H9 (cell line): Measurements from ENCODE around the gene ARAP2. TPM values are rescaled to one million over a fixed set of nuclear protein-coding genes. Genes with fewer than 3 reads are reported as not detected.

ENCODE experiments used
- DNase-seq: peaks from one replicate; pipeline ENCODE4 v3.0.0-alpha.2; 2017
- H2AFZ ChIP-seq: one replicate; pipeline ENCODE4 v1.6.1; 2013; ENCODE audit warnings: mild to moderate bottlenecking, low read length, control low read depth, moderate library complexity
- H2AK5ac ChIP-seq: 2 replicates; pipeline ENCODE4 v1.6.1; 2013; ENCODE audit warnings: low read length, control low read depth, mixed read lengths; ENCODE audit not compliant: insufficient read length
- H2BK120ac ChIP-seq: one replicate; pipeline ENCODE4 v1.6.1; 2013; ENCODE audit warnings: low read depth, mild to moderate bottlenecking, low read length, control low read depth, inconsistent platforms; ENCODE audit not compliant: poor library complexity, severe bottlenecking
- H2BK12ac ChIP-seq: 2 replicates; pipeline ENCODE4 v1.6.1; 2013; ENCODE audit warnings: low read length, control low read depth, mixed read lengths, low read depth; ENCODE audit not compliant: insufficient read length
- H2BK15ac ChIP-seq: 2 replicates; pipeline ENCODE4 v1.6.1; 2013; ENCODE audit warnings: low read depth, low read length, control low read depth
- H2BK20ac ChIP-seq: one replicate; pipeline ENCODE4 v1.6.1; 2013; ENCODE audit warnings: low read depth, mild to moderate bottlenecking, low read length, control low read depth, inconsistent platforms; ENCODE audit not compliant: poor library complexity, severe bottlenecking
- H2BK5ac ChIP-seq: 2 replicates; pipeline ENCODE4 v1.6.1; 2013; ENCODE audit warnings: low read length, control low read depth, mixed read lengths; ENCODE audit not compliant: insufficient read length
- H3K14ac ChIP-seq: 2 replicates; pipeline ENCODE4 v1.6.1; 2013; ENCODE audit warnings: low read length, control low read depth; ENCODE audit not compliant: insufficient read depth
- H3K18ac ChIP-seq: 2 replicates; pipeline ENCODE4 v1.6.1; 2013; ENCODE audit warnings: low read depth, mild to moderate bottlenecking, mixed read lengths, low read length, control low read depth; ENCODE audit not compliant: insufficient read length
- H3K23ac ChIP-seq: 2 replicates; pipeline ENCODE4 v1.6.1; 2013; ENCODE audit warnings: low read length, control low read depth, mixed read lengths, low read depth; ENCODE audit not compliant: insufficient read length
- H3K23me2 ChIP-seq: 2 replicates; pipeline ENCODE4 v1.6.1; 2013; ENCODE audit warnings: low read depth, mild to moderate bottlenecking, mixed read lengths, low read length, control low read depth; ENCODE audit not compliant: insufficient read length, poor library complexity, severe bottlenecking
- H3K27ac ChIP-seq: 2 replicates; pipeline ENCODE4 v1.5.1; 2013; ENCODE audit warnings: low read length, control low read depth, mixed read lengths, low read depth; ENCODE audit not compliant: insufficient read length
- H3K27me3 ChIP-seq: 2 replicates; pipeline ENCODE4 v1.6.1; 2013; ENCODE audit warnings: low read length, control low read depth, inconsistent platforms; ENCODE audit not compliant: insufficient read depth
- H3K4ac ChIP-seq: 2 replicates; pipeline ENCODE4 v1.6.1; 2013; ENCODE audit warnings: low read depth, mild to moderate bottlenecking, control low read depth, inconsistent platforms, low read length, moderate library complexity
- H3K4me1 ChIP-seq: 2 replicates; pipeline ENCODE4 v1.6.1; 2013; ENCODE audit warnings: low read length, control low read depth, inconsistent platforms; ENCODE audit not compliant: insufficient read depth
- H3K4me2 ChIP-seq: 2 replicates; pipeline ENCODE4 v1.6.1; 2013; ENCODE audit warnings: low read length, control low read depth, mixed read lengths; ENCODE audit not compliant: insufficient read length, insufficient read depth
- H3K56ac ChIP-seq: 2 replicates; pipeline ENCODE4 v1.6.1; 2013; ENCODE audit warnings: low read depth, mild to moderate bottlenecking, mixed read lengths, low read length, control low read depth; ENCODE audit not compliant: insufficient read length
- H3K79me1 ChIP-seq: 2 replicates; pipeline ENCODE4 v1.6.1; 2013; ENCODE audit warnings: low read depth, mild to moderate bottlenecking, moderate library complexity, low read length, control low read depth, inconsistent platforms; ENCODE audit not compliant: insufficient read depth, poor library complexity, severe bottlenecking
- H3K79me2 ChIP-seq: 2 replicates; pipeline ENCODE4 v1.6.1; 2013; ENCODE audit warnings: low read length, control low read depth, inconsistent platforms; ENCODE audit not compliant: insufficient read depth
- H3K9ac ChIP-seq: 2 replicates; pipeline ENCODE4 v1.6.1; 2013; ENCODE audit warnings: low read length, control low read depth, mixed read lengths; ENCODE audit not compliant: insufficient read length; ENCODE audit errors: extremely low read depth
- H3K9me3 ChIP-seq: one replicate; pipeline ENCODE4 v1.6.1; 2013; ENCODE audit warnings: low read depth, low read length, inconsistent platforms; ENCODE audit not compliant: control insufficient read depth
- H3T11ph ChIP-seq: one replicate; pipeline ENCODE4 v1.6.1; 2013; ENCODE audit warnings: mild to moderate bottlenecking, low read length, control low read depth, inconsistent platforms
- H4K20me1 ChIP-seq: one replicate; pipeline ENCODE4 v1.6.1; 2013; ENCODE audit not compliant: control insufficient read depth, insufficient read length, insufficient read depth
- H4K5ac ChIP-seq: 2 replicates; pipeline ENCODE4 v1.6.1; 2013; ENCODE audit warnings: low read depth, mild to moderate bottlenecking, mixed read lengths, low read length, control low read depth; ENCODE audit not compliant: insufficient read length
- H4K8ac ChIP-seq: replicated peaks from 2 replicates; pipeline ENCODE4 v1.6.1; 2013; ENCODE audit warnings: low read length, control low read depth, mixed read lengths, low read depth; ENCODE audit not compliant: insufficient read length
- H4K91ac ChIP-seq: 2 replicates; pipeline ENCODE4 v1.6.1; 2013; ENCODE audit warnings: low read depth, mild to moderate bottlenecking, moderate library complexity, mixed read lengths, low read length, control low read depth; ENCODE audit not compliant: insufficient read length
- H3K27ac Mint-ChIP-seq, 3 experiments: 2 replicates in 2 of 3; 3 replicates in 1 of 3; pipeline ENCODE4 v1.8.0; 2020 to 2021; ENCODE audit warnings: mixed read lengths in 3 of 3, mild to moderate bottlenecking in 1 of 3, moderate library complexity in 1 of 3
- H3K27me3 Mint-ChIP-seq: 2 replicates; pipeline ENCODE4 v1.8.0; 2021; ENCODE audit warnings: low read depth, mild to moderate bottlenecking, moderate library complexity, mixed read lengths
- H3K36me3 Mint-ChIP-seq, 3 experiments: 2 replicates in 2 of 3; 3 replicates in 1 of 3; pipeline ENCODE4 v1.8.0; 2020 to 2021; ENCODE audit warnings: low read depth in 3 of 3, mixed read lengths in 3 of 3; ENCODE audit not compliant: insufficient read depth in 1 of 3
- H3K4me1 Mint-ChIP-seq, 2 experiments: 2 replicates each; pipeline ENCODE4 v1.8.0; 2020; ENCODE audit warnings: mixed read lengths in 2 of 2
- H3K4me3 Mint-ChIP-seq, 2 experiments: 2 replicates in 1 of 2; 3 replicates in 1 of 2; pipeline ENCODE4 v1.8.0; 2020 to 2021; ENCODE audit warnings: mild to moderate bottlenecking in 2 of 2, mixed read lengths in 2 of 2, moderate library complexity in 1 of 2
- H3K9me3 Mint-ChIP-seq, 2 experiments: 2 replicates in 1 of 2; 3 replicates in 1 of 2; pipeline ENCODE4 v1.8.0; 2020; ENCODE audit warnings: mild to moderate bottlenecking in 2 of 2, mixed read lengths in 2 of 2, moderate library complexity in 1 of 2
- CTCF ChIP-seq: fragments of 200-600 bp; sonication (generic); conservative IDR thresholded peaks from 3 replicates; pipeline ENCODE4 v1.8.0; 2021; ENCODE audit warnings: antibody characterized with exemption, mild to moderate bottlenecking
- total RNA-seq: library from RNA; stranded (reverse); gene quantifications from 2 replicates; pipeline ENCODE4 v1.2.1, GENCODE V29; 2021

ARAP2 gene
- total RNA-seq, 1 experiment from 2014 or later, result 6.3 TPM

- Mint-ChIP-seq H3K4me3 (no peak overlapping the region), H3K36me3 (no peaks in the 10 kb centered on the region), H3K27ac (no peak overlapping the region), H3K9me3 (no peaks in the 10 kb centered on the region), H3K4me1 (no peaks in the 10 kb centered on the region), H3K27me3 (no peaks in the 10 kb centered on the region)
- H4K91ac ChIP-seq, result no peak overlapping the region
- no peak overlapping the region for H3K14ac ChIP-seq
- no peaks in the 10 kb centered on the region for H4K20me1 ChIP-seq
- H2BK15ac ChIP-seq, result no peak overlapping the region
- no peak overlapping the region for H3K4ac ChIP-seq
- H2BK12ac ChIP-seq, result no peak overlapping the region
- no peak for DNase-seq
- no peak overlapping the region for H2AK5ac ChIP-seq
- no peak overlapping the region for H2BK5ac ChIP-seq
- TF ChIP-seq CTCF, result no peak
- no peaks in the 10 kb centered on the region for H3K79me1 ChIP-seq
- no peaks in the 10 kb centered on the region for H3K4me1 ChIP-seq
- H3K23ac ChIP-seq, result no peak overlapping the region
- no peak overlapping the region for H3K18ac ChIP-seq
- H4K8ac ChIP-seq, result no peak overlapping the region
- H3T11ph ChIP-seq, result no peak overlapping the region
- no peak overlapping the region for H3K56ac ChIP-seq
- no peaks in the 10 kb centered on the region for H3K9me3 ChIP-seq
- H2AFZ ChIP-seq, result no peak overlapping the region
- H3K27me3 ChIP-seq, result no peaks in the 10 kb centered on the region
- no peak overlapping the region for H2BK20ac ChIP-seq
- no peak overlapping the region for H4K5ac ChIP-seq
- no peak overlapping the region for H3K4me2 ChIP-seq
- H3K27ac ChIP-seq, result no peak overlapping the region
- no peak overlapping the region for H3K9ac ChIP-seq
- H2BK120ac ChIP-seq, result no peak overlapping the region
- H3K79me2 ChIP-seq, result no peaks in the 10 kb centered on the region
- H3K23me2 ChIP-seq, result no peaks in the 10 kb centered on the region
Observed at GRCh38 chr4:36111172-36111571, 133.1 kb downstream of the ARAP2 start.
